Nephron (organoid): ENCODE results near the gene GNS.

ENCODE experiments used
- H3K27ac Mint-ChIP-seq, 3 experiments: 2 replicates each; pipeline ENCODE4 v1.8.0; 2020; ENCODE audit warnings: mixed read lengths in 3 of 3, mild to moderate bottlenecking in 2 of 3, moderate library complexity in 1 of 3
- H3K27me3 Mint-ChIP-seq: 2 replicates; pipeline ENCODE4 v1.8.0; 2021; ENCODE audit warnings: low read depth, mild to moderate bottlenecking, moderate library complexity, mixed read lengths
- H3K36me3 Mint-ChIP-seq: 2 replicates; pipeline ENCODE4 v1.8.0; 2020; ENCODE audit warnings: low read depth, mixed read lengths
- H3K4me1 Mint-ChIP-seq: 2 replicates; pipeline ENCODE4 v1.8.0; 2020; ENCODE audit warnings: mixed read lengths
- H3K4me3 Mint-ChIP-seq, 3 experiments: 2 replicates each; pipeline ENCODE4 v1.8.0; 2020; ENCODE audit warnings: mild to moderate bottlenecking in 3 of 3, mixed read lengths in 3 of 3, moderate library complexity in 2 of 3
- H3K9me3 Mint-ChIP-seq: 2 replicates; pipeline ENCODE4 v1.8.0; 2020; ENCODE audit warnings: mixed read lengths
- CTCF ChIP-seq, 3 experiments: fragments of 200-600 bp; sonication (generic); IDR thresholded peaks; one replicate each; pipeline ENCODE4 v1.5.0; 2021; ENCODE audit warnings: antibody characterized with exemption in 3 of 3; ENCODE audit not compliant: unreplicated experiment in 3 of 3

The GNS gene

DNA sequence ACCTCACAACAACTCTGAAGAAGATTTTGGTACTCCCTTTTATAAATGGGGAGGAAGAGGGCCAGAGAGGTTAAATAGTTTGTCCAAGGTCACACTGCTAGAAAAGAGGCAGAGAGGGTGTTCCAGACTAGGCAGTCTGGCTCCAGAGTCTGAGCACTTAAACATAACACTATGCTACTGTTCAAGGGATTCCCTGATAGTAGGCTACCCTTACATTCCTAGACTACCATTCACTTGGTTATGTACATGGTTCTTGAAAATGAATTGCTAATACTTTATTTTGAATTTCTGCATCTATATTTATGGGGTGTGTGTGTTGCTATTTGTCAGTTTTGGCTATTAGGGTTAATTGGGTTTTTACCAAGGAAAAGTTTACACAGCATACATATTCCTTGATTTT, 7.2 kb downstream of the GNS start:
- H3K4me1 Mint-ChIP-seq = no peaks in the 10 kb centered on the region
- no peak for TF ChIP-seq CTCF (IDR thresholded peaks at IDR 0.05; ENCODE audit: unreplicated experiment in 3 of 3)
- no peak overlapping the region for H3K4me3 Mint-ChIP-seq
- H3K9me3 Mint-ChIP-seq = no peaks in the 10 kb centered on the region
- H3K27me3 Mint-ChIP-seq = no peaks in the 10 kb centered on the region
- H3K27ac Mint-ChIP-seq = no peak overlapping the region
- peaks cover 46% of the 10 kb centered on the region for H3K36me3 Mint-ChIP-seq

- no peak for TF ChIP-seq CTCF (IDR thresholded peaks at IDR 0.05; ENCODE audit: unreplicated experiment in 3 of 3)
- no peak overlapping the region for H3K27ac Mint-ChIP-seq
- H3K4me3 Mint-ChIP-seq = no peak overlapping the region
- H3K27me3 Mint-ChIP-seq = no peaks in the 10 kb centered on the region
- H3K36me3 Mint-ChIP-seq = peaks cover 55% of the 10 kb centered on the region
- no peaks in the 10 kb centered on the region for H3K9me3 Mint-ChIP-seq
- no peaks in the 10 kb centered on the region for H3K4me1 Mint-ChIP-seq
These were observed 9.6 kb downstream of the GNS start for GRCh38 chr12:64749461-64750200.

DNA sequence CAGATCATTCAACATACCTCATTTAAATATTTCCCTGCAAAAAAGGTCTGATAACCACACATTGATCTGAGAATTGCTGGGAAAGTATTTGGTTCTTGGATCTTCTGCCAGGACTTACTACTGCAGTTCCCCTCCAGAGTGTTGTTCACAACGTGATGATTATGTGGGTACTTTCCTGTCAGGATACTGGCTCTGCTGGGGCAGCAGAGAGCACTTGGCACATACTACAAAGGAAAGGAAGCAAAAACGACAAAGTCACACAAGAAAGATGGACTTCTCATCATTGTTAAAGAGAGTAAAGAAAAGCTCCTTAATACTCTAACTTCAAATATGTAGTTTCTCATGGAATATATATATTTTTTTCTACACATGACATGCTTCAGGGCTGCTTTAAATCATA, 11.5 kb downstream of the GNS start:
- H3K4me1 Mint-ChIP-seq = no peaks in the 10 kb centered on the region
- H3K27me3 Mint-ChIP-seq = no peaks in the 10 kb centered on the region
- peaks cover 61% of the 10 kb centered on the region for H3K36me3 Mint-ChIP-seq
- H3K9me3 Mint-ChIP-seq = no peaks in the 10 kb centered on the region
- H3K4me3 Mint-ChIP-seq = no peak overlapping the region
- TF ChIP-seq CTCF (IDR thresholded peaks at IDR 0.05; ENCODE audit: unreplicated experiment in 3 of 3) = no peak
- no peak overlapping the region for H3K27ac Mint-ChIP-seq

- no peak overlapping the region for H3K27ac Mint-ChIP-seq
- no peak overlapping the region for H3K4me3 Mint-ChIP-seq
- TF ChIP-seq CTCF (IDR thresholded peaks at IDR 0.05; ENCODE audit: unreplicated experiment in 3 of 3) = no peak
- no peaks in the 10 kb centered on the region for H3K27me3 Mint-ChIP-seq
- H3K4me1 Mint-ChIP-seq = no peaks in the 10 kb centered on the region
- H3K9me3 Mint-ChIP-seq = no peaks in the 10 kb centered on the region
- peaks cover 72% of the 10 kb centered on the region for H3K36me3 Mint-ChIP-seq
These were observed 12.5 kb downstream of the GNS start for GRCh38 chr12:64746663-64747062.

DNA sequence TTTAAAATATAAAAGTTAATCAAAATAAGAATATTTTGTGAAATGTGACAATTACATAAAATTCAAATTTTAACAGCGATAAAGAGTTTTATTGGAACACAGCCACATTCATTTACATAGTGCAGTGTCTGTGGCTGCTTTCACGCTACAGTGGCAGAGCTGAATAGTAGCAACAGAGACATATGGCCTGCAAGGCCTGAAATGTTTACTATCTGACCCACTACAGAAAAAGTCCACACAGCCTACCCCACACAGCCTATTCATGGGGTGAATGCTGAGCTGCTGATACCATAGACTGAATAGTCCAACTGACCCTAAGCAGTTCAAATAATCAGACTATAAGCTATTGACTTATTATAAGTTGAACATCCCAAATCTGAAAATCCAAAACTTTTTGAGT, 13.2 kb downstream of the GNS start:
- Mint-ChIP-seq H3K9me3 (no peaks in the 10 kb centered on the region), H3K36me3 (peaks cover 71% of the 10 kb centered on the region), H3K4me1 (no peaks in the 10 kb centered on the region), H3K27me3 (no peaks in the 10 kb centered on the region), H3K27ac (no peak overlapping the region), H3K4me3 (no peak overlapping the region)
- no peak for TF ChIP-seq CTCF (IDR thresholded peaks at IDR 0.05; ENCODE audit: unreplicated experiment in 3 of 3)

DNA sequence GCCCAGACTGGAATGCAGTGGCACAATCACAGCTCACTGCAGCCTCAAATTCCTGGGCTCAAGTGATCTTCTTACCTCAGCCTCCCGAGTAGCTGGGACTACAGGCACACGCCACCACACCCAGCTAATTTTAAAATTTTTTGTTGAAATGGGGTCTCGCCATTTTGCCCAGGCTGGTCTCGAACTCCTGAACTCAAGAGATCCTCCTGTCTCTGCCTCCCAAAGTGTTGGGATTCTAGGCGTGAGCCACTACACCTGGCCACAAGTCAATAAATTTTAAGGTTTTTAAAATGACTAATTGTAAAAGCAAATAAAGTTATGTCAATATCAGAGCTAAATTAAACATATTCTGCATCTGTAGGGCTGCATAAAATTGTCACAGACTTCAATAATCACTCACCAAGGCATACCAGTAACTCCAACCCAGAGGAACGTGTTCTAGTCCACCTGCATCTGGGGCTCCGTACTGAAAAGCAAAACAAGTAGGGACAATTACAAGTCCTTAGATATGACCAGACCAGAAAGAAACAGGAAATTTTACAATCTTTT, 13.9 kb downstream of the GNS start:
- no peaks in the 10 kb centered on the region for H3K4me1 Mint-ChIP-seq
- no peak overlapping the region for H3K27ac Mint-ChIP-seq
- no peaks in the 10 kb centered on the region for H3K9me3 Mint-ChIP-seq
- no peak overlapping the region for H3K4me3 Mint-ChIP-seq
- H3K36me3 Mint-ChIP-seq = peaks cover 72% of the 10 kb centered on the region
- H3K27me3 Mint-ChIP-seq = no peaks in the 10 kb centered on the region
- no peak for TF ChIP-seq CTCF (IDR thresholded peaks at IDR 0.05; ENCODE audit: unreplicated experiment in 3 of 3)
